HG03064 (cell line): ENCODE data around the gene TANGO6.
"Not testable (repeated sequence)": the region's sequence is repeated elsewhere in the genome, so short reads cannot be mapped to it uniquely, and the experiment has no call there.

Experiments
- ATAC-seq: cut with Tn5 transposase; IDR thresholded peaks from one replicate; pipeline ENCODE4 v1.9.1; 2021; ENCODE audit warnings: low read depth; ENCODE audit not compliant: unreplicated experiment

TANGO6 gene

DNA sequence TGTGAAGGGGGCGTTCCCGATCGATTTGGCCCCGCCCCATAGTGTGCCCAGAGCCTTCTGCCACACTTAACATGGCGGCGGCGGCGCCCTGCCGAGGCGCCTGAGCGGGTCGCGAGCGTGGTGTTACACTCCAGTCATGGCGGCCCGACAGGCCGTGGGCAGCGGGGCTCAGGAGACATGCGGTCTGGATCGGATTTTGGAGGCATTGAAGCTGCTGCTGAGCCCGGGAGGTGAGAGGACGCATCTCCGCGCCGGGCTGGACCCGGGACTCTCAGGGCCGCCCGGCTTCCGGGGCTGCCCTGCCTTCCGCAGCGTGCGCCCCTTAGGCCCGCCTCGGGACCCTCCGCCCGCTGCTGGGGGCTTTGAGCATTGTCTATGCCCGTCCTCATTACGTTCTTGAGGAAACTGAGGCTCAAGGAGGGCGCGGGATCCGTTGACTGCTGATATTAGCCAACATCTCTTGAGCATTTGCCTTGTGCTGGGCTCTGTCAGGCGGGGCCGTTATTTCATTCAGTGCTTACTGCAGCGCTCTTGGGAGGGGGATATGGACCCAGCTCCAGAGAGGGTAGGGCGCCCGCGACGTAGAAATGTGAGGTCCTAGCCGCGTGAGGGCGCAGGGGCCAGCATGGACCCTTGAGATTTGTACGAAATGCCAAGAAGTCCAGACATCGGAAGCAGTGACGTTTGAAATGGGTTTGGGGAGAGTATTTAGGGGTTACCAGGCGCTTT is at the start of gene TANGO6:
Gene TANGO6 (plus strand): TSS at position 50 of the 729 bp plus-strand sequence. CDS start 87 bp downstream, at position 137.
- peak; percentile 82 for ATAC-seq

DNA sequence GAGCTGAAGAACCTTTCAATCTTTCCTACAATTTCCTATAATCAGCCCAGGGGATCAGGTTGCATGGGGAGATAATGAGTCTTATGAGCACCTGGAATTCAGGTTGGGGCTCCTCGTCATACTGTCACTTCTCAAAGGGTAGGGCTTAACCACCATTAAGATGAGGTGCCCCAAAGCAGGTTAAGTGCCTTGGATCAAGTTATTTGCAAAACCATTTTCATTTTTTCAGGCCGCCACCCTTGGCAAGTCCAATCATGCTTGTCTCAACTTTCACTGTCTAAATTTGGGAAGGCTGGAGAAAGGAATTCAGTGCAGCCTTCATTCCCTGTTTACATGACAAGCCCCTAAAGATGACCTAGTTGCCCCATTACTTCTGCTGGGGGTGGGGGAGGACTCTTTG is 44.9 kb upstream of the TANGO6 start:
- no peak for ATAC-seq

DNA sequence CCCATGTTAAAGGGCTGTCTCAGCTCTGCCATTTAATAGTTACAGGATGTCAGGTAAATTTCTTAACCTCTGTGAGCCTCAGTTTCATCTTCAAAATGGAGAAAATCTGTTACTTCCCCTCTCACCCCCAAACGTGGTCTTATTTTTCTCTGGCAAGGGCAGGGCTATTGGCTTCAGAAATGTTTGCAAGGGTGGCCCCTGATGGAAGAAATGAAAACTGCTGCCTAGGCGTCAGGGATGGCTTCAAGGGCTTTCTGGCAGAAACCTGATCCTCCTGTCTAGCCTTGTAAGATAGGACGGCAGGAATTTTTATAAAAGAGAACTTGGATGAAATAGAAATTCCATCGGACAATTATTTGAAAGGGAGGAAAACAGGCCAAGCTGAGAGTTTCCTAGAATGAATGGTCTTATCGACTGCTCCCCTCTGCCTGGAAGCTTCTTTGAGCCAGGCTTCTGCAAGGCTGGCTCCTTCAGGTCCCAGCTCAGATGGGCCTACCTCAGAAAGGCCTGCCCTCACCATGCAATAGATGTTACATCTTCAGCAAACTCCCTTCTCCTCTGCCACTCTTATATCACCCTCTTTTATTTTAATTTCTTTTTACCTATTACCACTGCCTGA is 43.0 kb upstream of the TANGO6 start:
- ATAC-seq = no peak

DNA sequence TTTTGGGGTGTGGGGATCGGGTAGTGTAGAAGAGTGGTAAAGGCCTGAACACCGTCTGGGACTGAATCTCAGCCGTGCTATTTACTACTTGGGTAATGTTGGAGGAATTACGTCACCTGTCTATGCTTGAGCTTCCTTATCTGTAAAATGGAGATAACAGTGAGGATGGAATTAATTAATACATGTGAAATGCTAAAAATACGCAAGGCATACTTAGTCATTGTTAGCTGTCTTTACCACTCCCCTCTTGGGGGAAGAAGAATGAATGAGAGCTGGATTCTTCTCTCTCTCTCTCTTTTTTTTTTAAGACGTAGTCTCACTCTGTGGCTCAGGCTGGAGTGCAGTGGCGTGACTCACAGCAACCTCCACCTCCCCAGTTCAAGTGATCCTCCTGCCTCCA is 41.1 kb upstream of the TANGO6 start:
- ATAC-seq = no peak

DNA sequence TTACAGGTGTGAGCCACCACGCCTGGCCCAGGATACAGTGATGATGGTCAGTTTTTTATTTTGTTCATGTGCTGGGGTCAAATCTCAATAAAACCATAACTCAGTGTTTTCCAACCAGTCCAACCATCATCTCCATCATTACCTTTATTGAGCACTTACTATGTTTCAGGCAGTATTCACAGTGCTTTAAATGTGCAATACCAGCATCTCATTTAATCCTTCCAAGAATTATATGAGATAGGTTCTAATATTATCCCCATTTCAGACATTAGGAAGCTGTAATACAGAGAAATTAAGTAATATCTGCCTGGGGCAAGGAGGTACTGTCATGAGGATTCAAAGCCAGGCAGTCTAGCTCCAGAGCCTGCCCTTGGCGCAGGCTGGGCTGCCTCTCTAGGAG is 36.9 kb upstream of the TANGO6 start:
- no peak for ATAC-seq

DNA sequence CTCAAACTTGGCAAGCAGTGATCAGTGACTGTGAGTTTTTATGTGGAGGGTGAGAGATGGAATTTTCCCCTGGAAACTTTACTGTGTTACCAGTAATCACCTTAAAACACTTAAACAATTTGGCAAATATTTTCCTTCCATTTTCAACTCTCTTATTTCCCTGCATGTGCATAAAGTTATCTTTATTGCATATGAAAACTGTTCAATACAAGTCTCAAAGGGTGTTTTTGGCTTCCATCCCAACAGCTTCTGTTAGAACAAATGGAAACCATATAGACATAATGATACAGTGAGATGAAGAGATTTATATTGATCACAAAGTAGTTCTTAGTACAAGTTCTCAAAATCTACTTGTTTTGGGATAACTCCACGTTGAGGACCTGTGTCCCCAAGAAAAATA is 36.4 kb upstream of the TANGO6 start:
- ATAC-seq = no peak

DNA sequence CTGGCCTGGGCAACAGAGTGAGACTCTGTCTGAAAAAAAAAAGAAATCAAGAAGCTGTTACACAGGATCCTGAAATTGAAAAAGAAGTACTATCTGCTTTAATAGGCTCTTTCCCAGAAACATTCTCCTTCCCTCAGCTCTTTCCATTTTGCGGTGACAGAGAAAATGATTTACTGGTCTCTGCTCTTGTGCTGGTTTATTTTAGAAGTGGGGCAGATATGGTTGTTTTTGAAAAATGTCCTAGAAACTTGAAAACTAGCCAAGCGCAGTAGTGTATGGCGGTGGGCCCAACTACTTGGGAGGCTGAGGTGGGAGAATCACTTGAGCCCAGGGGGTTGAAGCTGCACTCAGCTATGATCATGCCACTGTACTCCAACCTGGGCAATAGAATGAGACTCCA is 28.8 kb upstream of the TANGO6 start:
- no peak for ATAC-seq

DNA sequence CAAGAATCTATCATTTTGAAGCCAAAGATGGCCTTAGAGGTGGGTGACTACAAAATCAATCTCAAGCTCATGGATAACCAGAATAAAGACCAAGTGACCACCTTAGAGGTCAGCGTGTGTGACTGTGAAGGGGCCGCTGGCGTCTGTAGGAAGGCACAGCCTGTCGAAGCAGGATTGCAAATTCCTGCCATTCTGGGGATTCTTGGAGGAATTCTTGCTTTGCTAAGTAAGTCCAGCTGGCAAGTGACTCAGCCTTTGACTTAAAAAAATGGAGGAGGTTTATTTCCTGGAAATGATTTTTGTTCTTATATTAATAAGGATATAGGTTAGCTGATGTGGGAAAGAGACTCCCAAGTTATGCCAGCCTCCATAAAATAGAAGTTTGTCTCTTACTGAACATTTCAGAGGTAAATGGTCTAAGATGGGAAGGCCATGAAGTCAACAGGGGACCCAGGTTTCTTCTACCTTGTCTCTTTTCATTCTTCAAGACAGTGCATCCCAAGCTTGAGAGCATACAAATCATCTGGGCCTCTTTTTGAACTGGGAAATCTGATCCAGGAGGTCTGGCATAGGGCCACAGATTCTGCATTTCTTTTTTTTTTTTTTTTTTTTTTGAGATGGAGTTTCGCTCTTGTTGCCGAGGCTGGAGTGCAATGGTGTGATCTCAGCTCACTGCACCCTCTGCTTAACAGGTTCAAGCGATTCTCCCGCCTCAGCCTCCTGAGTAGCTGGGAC is 19.8 kb upstream of the TANGO6 start:
- no peak for ATAC-seq

DNA sequence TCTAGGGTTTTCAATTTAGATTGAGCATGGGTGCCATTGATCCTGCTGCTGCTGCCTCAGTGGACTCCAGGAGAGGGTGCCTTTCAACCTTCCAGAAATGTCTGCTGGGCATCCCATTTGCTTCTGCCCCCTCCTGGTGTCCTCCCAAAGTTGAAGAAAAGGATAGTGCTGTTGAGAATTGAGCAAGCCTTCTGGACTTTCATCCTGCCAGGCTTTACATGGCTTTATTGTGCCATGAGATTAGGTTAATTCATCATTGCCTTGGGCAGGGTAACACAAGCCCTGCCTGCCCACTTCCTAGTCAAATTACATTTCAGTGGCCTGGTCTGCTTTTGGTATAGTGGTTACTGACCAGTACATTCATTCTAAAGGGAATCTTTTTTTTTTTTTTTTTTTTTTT is 17.9 kb upstream of the TANGO6 start:
- ATAC-seq = no peak

DNA sequence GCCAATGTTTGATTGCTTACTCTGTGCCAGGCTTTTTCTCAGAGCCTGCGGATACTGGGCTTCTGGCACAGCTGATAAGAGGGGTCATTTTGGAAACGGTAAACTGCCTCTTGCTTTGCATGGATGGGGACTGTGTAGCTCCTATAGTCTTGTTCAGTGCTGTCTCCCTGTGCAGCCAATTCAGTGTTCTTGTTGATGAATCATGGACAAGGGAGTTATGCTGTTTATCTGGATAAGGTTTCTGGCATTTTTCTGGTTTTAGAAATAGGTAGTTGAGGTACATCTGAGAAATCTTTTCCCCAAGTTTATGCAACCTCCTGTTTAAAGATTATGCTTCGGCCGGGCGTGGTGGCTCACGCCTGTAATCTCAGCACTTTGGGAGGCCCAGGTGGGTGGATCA is 16.7 kb upstream of the TANGO6 start:
- no peak for ATAC-seq

DNA sequence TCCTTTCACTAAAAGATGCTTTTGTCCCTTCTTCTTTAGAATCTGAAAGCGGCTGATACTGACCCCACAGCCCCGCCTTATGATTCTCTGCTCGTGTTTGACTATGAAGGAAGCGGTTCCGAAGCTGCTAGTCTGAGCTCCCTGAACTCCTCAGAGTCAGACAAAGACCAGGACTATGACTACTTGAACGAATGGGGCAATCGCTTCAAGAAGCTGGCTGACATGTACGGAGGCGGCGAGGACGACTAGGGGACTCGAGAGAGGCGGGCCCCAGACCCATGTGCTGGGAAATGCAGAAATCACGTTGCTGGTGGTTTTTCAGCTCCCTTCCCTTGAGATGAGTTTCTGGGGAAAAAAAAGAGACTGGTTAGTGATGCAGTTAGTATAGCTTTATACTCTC is 10.1 kb upstream of the TANGO6 start:
- no peak for ATAC-seq

DNA sequence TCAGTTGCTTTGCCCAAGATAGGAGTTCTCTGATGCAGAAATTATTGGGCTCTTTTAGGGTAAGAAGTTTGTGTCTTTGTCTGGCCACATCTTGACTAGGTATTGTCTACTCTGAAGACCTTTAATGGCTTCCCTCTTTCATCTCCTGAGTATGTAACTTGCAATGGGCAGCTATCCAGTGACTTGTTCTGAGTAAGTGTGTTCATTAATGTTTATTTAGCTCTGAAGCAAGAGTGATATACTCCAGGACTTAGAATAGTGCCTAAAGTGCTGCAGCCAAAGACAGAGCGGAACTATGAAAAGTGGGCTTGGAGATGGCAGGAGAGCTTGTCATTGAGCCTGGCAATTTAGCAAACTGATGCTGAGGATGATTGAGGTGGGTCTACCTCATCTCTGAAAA is 8.8 kb upstream of the TANGO6 start:
- ATAC-seq = no peak

DNA sequence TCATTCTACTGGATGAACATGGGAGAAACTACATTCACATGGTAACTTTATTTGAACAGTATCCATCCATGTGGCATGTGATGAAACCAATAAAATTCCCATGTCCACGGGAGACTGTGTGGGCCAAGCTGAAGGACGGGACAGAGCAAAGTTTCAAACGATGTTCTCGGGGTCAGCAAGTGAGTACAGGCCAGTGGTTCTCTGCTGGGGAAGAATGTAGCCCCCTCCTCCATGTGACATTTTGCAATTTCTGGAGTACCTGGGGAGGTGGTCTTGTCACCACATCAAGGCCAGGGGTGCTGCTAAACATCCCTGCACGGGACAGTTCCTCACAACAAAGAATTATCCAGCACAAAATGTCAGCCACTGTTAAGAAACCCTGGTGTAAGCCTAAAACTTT is 7.4 kb upstream of the TANGO6 start:
- no peak for ATAC-seq

DNA sequence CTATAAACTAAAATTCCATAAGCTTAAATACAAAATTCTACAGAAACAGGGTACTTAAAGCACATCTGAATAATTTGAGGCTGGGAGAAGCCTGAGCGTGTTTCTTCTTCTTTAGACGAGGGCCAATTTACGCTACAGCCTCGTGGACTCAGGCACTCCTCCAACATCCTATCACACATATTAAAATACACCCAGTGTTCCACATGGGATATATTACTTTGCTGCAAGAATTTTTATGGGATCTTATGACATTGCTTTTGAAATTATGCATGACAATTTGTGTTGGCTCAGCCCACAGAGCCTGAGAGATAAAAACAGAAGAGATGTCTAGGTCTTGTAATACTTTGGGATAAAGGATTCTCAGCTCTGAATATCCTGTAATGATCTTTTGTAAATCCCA is 3.5 kb upstream of the TANGO6 start:
- ATAC-seq = no peak

DNA sequence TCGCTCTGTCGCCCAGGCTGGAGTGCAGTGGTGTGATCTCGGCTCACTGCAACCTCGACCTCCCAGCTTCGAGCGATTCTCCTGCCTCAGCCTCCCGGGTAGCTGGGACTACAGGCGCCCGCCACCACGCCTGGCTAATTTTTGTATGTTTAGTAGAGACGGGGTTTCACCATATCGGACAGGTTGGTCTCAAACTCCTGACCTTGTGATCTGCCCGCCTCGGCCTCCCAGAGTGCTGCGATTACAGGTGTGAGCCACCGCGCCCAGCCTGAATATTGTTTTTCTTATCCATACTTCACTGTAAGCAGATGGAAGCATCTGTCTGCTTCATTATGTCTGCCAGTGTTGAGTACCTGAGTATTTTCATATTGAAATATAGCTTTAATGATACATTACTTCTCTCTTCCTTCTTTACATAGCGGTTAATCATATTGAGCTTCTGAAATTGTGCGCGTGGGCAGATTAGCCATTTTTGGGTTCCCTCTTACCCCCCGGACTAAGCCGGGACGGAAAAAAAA is 308 bp upstream of the TANGO6 start:
- ATAC-seq = not testable (repeated sequence)

DNA sequence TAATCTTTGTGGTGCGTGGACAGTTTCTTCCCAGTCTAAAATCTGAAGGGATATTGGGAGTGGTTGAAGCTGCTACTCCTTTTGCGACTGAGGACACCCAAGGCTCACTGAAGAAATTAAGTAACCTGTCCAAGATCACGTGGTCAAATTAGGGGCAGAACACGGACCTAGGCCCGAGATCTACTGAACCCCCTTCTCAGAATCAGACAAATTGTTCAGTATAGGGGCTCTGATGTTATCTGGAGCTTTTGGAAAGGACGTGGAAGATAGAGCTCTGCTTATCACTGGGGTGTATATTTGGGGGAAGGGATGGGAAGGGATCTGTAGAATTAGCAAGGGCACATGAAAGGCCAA is 857 bp downstream of the TANGO6 start:
- ATAC-seq = no peak

DNA sequence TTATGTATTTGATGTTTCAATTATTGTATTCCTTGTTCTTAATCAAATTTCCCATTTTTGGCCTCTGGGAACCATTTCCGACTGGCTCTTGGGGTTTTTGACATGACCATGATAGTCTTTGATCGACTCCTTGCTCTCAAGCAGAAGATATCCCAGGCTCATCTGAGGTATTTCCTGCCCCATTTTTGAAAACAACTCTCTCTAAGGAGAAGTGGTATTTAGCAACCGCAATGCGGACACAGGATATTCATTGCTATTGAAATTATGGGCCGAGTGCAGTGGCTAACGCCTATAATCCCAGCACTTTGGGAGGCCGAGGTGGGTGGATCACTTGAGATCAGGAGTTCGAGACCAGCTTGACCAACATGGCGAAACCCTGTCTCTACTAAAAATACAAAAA is 5.5 kb downstream of the TANGO6 start:
- ATAC-seq = no peak

DNA sequence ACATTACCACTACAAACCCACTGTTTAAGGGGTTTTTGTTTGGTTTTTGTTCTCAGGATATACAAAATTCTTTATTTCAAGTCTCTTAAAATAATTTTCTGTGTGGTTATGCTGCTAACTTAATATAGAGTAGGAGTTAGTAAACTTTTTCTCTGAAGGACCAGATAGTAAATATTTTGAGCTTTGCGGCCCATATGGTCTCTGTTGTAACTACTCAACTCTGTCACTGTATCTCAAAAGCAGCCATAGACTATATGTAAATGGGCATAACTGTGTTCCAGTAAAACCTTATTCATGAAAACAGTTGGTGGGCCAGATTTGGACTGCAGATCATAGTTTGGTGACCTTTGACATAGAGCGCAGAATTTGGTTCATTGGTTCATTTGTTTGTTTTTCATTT is 7.2 kb downstream of the TANGO6 start:
- no peak for ATAC-seq

DNA sequence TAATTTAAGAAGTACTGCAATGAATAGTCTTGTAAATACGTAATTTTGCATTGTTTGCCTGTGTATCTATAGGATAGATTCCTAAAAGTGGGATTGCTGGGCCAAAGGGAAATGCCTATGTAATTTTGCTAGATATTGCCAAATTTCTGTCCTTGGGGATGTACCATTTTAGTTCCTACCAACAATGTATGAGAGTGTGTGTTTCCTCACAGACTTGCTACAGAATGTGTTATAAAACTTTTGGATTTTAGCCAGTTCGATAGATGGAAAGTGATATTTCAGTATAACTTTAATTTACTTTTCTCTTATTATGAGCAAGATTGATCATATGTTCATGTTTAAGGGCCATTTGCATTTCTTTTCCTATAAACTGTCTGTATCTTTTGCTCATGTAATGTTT is 8.3 kb downstream of the TANGO6 start:
- ATAC-seq = no peak

DNA sequence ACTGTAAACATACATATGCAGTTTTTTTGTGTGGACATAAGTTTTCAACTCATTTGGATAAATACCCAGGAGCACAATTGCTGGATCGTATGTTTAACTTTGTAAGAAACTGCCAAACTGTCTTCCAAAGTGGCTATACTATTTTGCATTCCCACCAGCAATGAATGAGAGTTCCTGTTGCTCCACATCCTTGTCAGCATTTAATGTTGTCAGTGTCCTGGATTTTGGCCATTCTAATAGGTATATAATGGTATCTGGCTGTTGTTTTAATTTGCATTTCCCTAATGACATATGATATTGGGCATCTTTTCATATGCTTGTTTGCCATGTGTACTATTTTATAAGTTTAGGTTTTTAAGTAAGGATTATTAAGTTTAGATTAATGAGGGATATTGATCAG is 14.1 kb downstream of the TANGO6 start:
- no peak for ATAC-seq

DNA sequence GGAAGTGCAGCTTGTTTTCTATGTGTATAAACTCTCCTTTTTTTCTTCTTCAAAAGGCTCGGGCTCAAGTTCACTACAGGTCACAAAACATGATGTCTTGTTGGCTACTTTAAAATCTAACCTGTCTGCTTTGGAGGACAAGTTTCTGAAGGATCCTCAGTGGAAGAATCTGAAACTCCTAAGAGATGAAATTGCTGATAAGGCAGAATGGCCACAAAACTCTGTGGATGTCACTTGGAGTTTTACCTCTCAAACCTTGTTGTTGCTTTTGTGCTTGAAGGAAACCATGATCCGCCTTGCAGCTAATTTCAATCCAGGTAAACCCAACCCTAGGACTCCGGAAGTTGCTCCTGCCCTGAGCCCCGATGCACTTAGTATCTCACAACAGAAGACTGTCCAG is 16.5 kb downstream of the TANGO6 start:
- ATAC-seq = no peak
